Right hindlimb (tissue), 1 donor: Measurements from ENCODE around the gene NKG7.

Source experiments
- DNase-seq: peaks from one replicate; pipeline ENCODE4 v3.0.0-alpha.2; 2018

The NKG7 gene

DNA sequence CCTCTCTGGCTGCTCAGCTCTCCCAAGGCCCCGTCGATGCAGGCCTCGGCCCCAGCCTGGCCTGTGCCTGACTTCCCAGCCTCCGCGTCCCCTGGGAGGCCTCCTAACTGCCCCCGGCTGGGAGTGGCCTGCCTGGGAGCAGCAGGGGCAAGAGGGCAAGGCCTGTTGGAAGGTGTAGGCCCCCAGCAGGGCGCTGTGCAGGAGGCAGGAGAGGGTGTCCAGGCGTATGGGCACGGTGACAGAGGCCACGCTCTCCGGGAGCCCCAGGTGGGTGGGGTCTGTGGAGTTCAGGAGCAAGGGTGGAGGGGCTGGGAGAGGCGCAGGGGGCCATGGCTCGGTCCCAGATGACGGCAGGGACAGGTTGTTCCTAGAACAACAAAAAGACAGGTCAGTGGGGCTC is 16.7 kb upstream of the NKG7 start:
- no peak for DNase-seq

DNA sequence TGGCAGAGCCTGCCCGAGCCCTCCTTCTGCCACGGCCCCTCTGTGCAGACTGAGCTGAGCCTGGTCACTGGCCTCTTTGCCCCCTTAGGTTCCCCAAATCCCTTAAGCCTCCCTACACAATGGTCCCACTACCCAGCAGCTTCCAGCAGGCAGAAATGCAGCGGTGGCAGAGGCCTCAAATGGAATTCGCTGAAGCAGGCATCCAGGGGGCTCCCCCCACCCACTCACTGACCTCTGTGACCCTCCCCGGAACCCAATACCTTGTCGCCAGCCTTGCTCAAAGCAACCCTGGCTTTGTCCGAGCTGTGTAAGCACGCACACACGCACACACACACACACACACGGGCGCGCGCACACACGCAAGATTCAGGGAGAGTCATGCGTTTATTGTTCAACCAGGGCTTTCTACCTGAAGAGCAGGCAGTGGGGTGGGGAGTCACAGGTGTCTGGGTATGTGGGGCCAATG is 15.5 kb upstream of the NKG7 start, which contains the start of gene LIM2:
Gene LIM2 (minus strand): TSS at position 51 of the 466 bp plus-strand sequence. CDS start 531 bp downstream, outside the sequence.
- no peak for DNase-seq

- DNase-seq, result no peak
Observed at GRCh38 chr19:51386882-51387520, 14.5 kb upstream of the NKG7 start.

GRCh38 chr19:51382004-51382403 is 9.6 kb upstream of the NKG7 start:
- no peak for DNase-seq

DNA sequence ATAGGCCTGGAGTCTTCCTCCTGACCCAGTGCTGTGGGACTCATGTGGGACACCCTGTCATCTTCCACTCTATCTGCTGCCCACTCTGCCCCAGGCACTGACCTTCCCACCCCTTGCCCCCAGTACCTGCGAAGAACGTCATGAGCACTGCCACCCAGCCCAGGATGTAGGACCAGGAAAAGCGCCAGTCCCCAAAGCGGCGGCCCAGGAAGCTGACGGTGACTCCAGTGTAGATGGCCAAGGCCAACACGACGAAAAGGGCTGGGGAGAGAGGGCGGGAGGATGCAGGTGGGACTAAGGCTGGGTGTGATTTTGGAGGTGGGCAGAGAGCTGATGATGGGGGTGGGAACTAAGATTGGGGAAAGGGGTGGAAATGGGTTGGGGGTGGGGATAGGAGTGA is 7.9 kb upstream of the NKG7 start:
- DNase-seq, result no peak

DNA sequence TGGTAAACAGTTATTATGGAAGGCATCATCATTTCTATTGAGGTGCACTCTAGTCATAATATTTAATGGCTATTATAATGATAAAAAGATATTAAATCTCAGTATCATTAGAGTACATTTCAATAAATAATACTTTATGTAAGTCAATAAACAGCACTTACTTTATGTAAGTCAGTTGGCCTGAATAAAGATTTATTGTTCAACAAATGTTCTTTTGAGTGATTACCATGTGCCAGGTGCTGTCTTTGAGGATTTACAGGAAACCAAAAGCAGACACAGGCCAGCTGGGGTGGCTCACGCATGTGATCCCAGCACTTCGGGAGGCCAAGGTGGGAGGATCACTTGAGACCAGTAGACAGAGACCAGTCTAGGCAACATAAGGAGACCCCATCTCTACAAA is 5.0 kb upstream of the NKG7 start:
- DNase-seq, result no peak

GRCh38 chr19:51375504-51376221 is 3.2 kb upstream of the NKG7 start:
- no peak for DNase-seq

DNA sequence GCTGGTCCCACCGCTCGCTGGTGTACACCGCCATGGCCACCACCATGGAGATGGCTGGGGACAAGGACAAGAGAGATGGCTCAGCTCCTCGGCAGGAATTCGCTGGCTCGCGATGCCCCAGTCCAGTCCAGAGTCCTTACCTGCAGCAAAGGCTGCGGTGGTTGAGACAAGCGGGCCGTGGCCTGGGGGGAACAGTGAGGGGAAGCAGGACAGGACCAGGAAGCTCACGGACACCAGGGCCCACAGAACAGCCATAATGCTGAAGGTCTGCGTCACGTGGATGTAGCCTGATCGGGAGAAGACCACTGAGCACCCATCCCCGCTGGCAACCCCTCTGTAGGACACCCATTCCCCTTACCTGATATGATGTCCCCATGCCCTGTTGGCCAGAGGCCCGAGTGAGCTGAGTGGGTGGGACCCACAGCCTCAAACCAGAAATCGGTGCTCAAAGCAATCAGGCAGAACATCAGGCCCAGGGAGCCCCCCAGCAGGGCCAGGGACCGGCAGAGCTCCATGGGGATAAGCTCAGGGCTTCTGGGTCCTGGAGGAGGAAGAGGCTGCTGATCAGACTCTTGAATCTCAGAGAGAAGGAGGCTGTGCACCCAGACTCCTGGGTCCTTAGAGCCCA is 319 bp downstream of the NKG7 start:
- no peak for DNase-seq

DNA sequence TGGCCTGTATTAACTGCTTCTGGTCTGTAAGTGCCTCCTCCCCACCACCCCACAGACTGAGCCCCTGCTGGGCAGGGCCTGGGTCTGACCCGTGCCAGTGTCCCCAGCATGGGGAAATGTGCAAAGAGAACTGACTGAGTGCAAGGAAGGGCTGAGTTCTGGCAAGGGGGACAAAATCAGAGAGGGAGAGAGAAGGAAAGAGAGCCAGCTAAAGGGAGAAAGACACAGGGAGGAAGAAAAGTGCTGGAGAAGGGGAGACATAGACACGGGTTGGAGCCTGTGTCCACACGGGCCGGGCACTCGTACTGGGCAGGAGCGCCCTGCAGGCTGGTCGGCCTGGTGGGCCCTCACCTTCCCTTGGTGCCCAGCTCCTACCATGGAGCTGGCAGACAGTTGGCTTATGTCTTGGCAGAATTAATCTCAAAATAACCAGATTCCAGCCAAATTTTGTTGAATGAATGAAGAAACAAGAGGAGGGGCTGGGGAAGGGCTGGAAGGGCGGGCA is 1.2 kb downstream of the NKG7 start:
- no peak for DNase-seq

DNA sequence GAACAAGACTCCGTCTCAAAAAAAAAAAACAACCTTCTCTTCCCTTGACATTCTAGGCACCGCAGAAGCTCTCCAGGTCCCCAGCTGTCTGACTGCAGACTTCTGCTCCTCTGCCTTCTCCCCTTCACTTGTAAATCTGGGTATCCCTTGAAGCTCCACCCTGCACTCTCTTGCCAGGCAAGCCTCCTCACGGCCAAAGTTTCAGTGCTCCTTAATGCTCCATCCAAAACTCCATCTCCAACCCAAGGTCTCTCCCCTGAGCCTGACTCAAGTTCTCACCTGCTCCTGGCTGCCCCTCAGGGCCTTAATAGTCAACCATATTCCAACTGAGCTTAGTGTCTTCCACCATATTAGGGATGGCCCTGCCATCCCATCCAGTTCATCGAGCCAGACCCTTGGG is 2.2 kb downstream of the NKG7 start:
- no peak for DNase-seq

GRCh38 chr19:51368366-51369282 is 3.8 kb downstream of the NKG7 start, which contains the start of gene CLDND2:
TSS of gene CLDND2 (minus strand) at chr19:51369003. CDS start at chr19:51368577, 426 bp downstream.
- DNase-seq, result no peak

- peak; percentile 100 for DNase-seq
Observed at GRCh38 chr19:51367565-51368365, 4.7 kb downstream of the NKG7 start.

DNA sequence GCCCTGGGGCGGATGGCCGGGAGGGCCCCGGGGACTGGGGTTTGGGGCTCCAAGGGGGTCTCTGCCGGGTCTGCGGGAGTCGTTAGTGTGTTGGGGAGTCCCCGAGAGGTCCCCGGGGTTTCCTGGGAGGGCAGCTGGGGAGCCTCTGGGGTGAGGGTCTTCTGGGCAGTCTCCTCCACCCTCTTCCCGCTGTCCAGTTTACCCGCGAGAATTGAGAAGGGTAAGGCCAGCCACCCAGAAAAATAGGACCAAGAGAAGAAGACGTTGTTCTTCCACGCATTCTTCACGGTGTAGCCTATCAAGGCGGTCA is 5.2 kb downstream of the NKG7 start:
- DNase-seq, result no peak

- peak; percentile 99 for DNase-seq
Observed at GRCh38 chr19:51366389-51367254, 5.8 kb downstream of the NKG7 start.

- DNase-seq, result no peak
Observed at GRCh38 chr19:51365965-51366388, 6.5 kb downstream of the NKG7 start, which contains the start of gene ETFB. TSS of gene ETFB (minus strand) at chr19:51366388. CDS start at chr19:51366326, 62 bp downstream.

DNA sequence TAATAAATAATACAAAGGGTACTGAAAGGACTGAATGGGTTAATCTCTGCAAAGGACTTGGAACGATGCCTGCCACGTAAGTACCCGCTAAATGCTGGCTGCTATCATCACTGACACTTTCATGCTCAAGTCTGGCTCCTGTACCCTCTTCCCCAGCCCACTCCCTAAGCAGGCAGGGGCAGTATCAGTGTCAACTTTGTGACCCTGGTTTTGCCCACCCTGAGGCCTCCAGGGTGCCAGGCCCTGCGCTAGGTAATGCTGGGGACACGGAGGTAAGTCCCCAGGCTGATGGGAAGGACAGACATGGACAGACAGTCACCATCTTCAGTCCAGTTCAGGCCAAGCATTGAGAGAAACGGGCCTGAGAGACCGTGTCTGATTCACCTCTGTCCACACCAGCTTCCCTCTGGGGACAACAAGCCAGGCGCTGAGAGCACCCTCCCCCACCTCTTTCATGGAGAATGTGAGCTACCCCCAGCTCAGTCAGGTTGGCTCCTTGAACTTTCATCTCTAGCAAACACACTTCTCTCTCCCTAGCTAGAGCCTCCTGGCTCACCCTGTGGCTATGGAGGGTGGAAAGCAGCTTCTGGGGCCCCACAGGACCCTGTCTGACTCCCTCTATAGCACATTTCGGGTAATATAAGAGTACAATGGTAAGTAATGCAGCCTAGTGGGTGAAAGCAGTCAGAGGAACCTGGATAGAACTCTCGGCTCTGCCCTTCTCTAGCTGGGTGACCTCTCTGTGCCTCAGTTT is 7.1 kb downstream of the NKG7 start:
- no peak for DNase-seq

GRCh38 chr19:51364200-51365106 is 8.0 kb downstream of the NKG7 start:
- DNase-seq, result no peak

- no peak for DNase-seq
Observed at GRCh38 chr19:51361239-51361638, 11.2 kb downstream of the NKG7 start.

DNA sequence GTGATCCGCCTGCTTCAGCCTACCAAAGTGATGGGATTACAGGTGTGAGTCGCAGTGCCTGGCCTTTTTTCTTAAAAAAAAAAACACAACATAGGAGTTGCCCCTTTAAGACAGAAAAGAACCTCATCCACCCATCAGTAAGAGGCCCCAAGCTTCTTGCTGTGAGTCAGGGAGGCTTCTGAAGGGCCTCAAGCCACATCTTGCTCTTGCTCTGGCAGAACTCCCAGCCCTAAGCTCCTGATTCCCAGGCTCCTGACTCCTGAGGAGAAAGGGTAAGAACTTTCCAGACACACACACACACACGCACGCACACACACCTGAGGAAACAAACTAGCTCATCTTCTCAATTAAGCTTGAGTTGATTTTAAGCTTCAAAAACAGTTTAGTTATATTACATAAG is 13.2 kb downstream of the NKG7 start:
- DNase-seq, result peak; percentile 49
